HCT116 (cell line): Measurements from ENCODE around the gene SOS1. TPM values are rescaled to one million over a fixed set of nuclear protein-coding genes. Genes with fewer than 3 reads are reported as not detected.
"Not testable (repeated sequence)": the region's sequence is repeated elsewhere in the genome, so short reads cannot be mapped to it uniquely, and the experiment has no call there.

Experiments used
- ATAC-seq: fragments of 200-7000 bp; cut with Tn5 transposase; 2 replicates; pipeline ENCODE4 v1.9.1; 2020; ENCODE audit warnings: mild to moderate bottlenecking, moderate library complexity
- BruUV-seq: library from RNA; stranded (reverse); fragments of 400-500 nt; replicated peaks from 2 replicates; lab custom pipeline; 2021; lab: Mats Ljungman, UMichigan
- CTCF ChIA-PET: fragments of 300-600 bp; sonication (Branson Sonifier 250); formaldehyde crosslinking; loops from one replicate; lab custom pipeline; 2021; ENCODE audit warnings: antibody characterized with exemption; lab: Charles Lee
- POLR2A ChIA-PET: fragments of 300-600, 350-600 bp; sonication (Branson Sonifier 250); formaldehyde crosslinking; loops from one replicate; lab custom pipeline; 2021; ENCODE audit warnings: antibody characterized with exemption; lab: Charles Lee
- RAD21 ChIA-PET, 2 experiments: fragments of 300-600 bp; sonication (Branson Sonifier 250); formaldehyde crosslinking; loops; one replicate each; lab custom pipeline; 2023; ENCODE audit warnings: low total read pairs in 2 of 2; ENCODE audit not compliant: uncharacterized antibody in 2 of 2, unreplicated experiment in 2 of 2, low non-redundant PET in 1 of 2; lab: Charles Lee
- DNase-seq: peaks from one replicate; pipeline ENCODE4 v3.0.0-alpha.2; 2010; ENCODE audit warnings: low read depth, low spot score
- H2AFZ ChIP-seq: fragments of 200-600 bp; shearing (Covaris generic), sonication (generic); 2 replicates; pipeline ENCODE4 v1.6.1; 2017; ENCODE audit warnings: low read depth, mixed run types, mixed read lengths, antibody characterized with exemption, low read length; ENCODE audit not compliant: poor library complexity, severe bottlenecking
- H3K27ac ChIP-seq: 2 replicates; pipeline ENCODE4 v1.5.1; 2012; ENCODE audit warnings: low read depth, low read length
- H3K27me3 ChIP-seq: fragments of 200-600 bp; sonication (generic); 2 replicates; pipeline ENCODE4 v1.6.1; 2016; ENCODE audit warnings: mixed run types, low read length, mixed read lengths; ENCODE audit not compliant: insufficient read depth
- H3K36me3 ChIP-seq, 2 experiments: fragments of 200-500 bp in 1 of 2; fragments of 200-600 bp in 1 of 2; sonication (Bioruptor generic) in 1 of 2; sonication (generic) in 1 of 2; 2 replicates each; pipeline versions ENCODE4 v1.5.1 to v1.6.1; 2014 to 2016; ENCODE audit warnings: low read length in 2 of 2, inconsistent platforms in 1 of 2, mixed read lengths in 1 of 2, mixed run types in 1 of 2; ENCODE audit not compliant: insufficient read depth in 2 of 2, control insufficient read depth in 1 of 2
- H3K4me1 ChIP-seq, 2 experiments: fragments of 200-600 bp in 1 of 2; sonication (generic) in 1 of 2; 2 replicates each; pipeline versions ENCODE4 v1.5.1 to v1.6.1; 2012 to 2017; ENCODE audit warnings: low read length in 2 of 2, inconsistent platforms in 1 of 2, mild to moderate bottlenecking in 1 of 2, mixed read lengths in 1 of 2, mixed run types in 1 of 2, moderate library complexity in 1 of 2; ENCODE audit not compliant: insufficient read depth in 2 of 2, control insufficient read depth in 1 of 2
- H3K4me2 ChIP-seq: fragments of 200-600 bp; sonication (generic); 2 replicates; pipeline ENCODE4 v1.6.1; 2017; ENCODE audit warnings: mixed run types, low read length, mixed read lengths
- H3K4me3 ChIP-seq, 2 experiments: fragments of 200-600 bp in 1 of 2; sonication (generic) in 1 of 2; replicated peaks in 1 of 2; 2 replicates each; pipeline ENCODE4 v1.5.1; 2011 to 2016; ENCODE audit warnings: low read length in 2 of 2, control low read depth in 1 of 2, low read depth in 1 of 2, mild to moderate bottlenecking in 1 of 2, mixed read lengths in 1 of 2, mixed run types in 1 of 2
- H3K79me2 ChIP-seq: fragments of 200-600 bp; sonication (generic); 2 replicates; pipeline ENCODE4 v1.6.1; 2017; ENCODE audit warnings: mild to moderate bottlenecking, mixed run types, low read length, moderate library complexity, mixed read lengths; ENCODE audit not compliant: insufficient read depth
- H3K9ac ChIP-seq: fragments of 200-600 bp; sonication (generic); 2 replicates; pipeline ENCODE4 v1.6.1; 2016; ENCODE audit warnings: low read length, mixed read lengths
- H3K9me2 ChIP-seq: fragments of 200-600 bp; sonication (generic), shearing (Covaris generic); 2 replicates; pipeline ENCODE4 v1.6.1; 2017; ENCODE audit warnings: mixed run types, mild to moderate bottlenecking, moderate library complexity; ENCODE audit not compliant: insufficient read depth
- H3K9me3 ChIP-seq, 2 experiments: fragments of 200-500 bp in 1 of 2; fragments of 200-600 bp in 1 of 2; sonication (Bioruptor generic) in 1 of 2; sonication (generic) in 1 of 2; 2 replicates each; pipeline ENCODE4 v1.6.1; 2014 to 2017; ENCODE audit warnings: low read length in 2 of 2, mixed read lengths in 2 of 2, inconsistent platforms in 1 of 2, low read depth in 1 of 2, mild to moderate bottlenecking in 1 of 2, mixed run types in 1 of 2, moderate library complexity in 1 of 2; ENCODE audit not compliant: control insufficient read depth in 1 of 2, insufficient read depth in 1 of 2
- H4K20me1 ChIP-seq: fragments of 200-600 bp; sonication (generic), shearing (Covaris generic); 2 replicates; pipeline ENCODE4 v1.6.1; 2017; ENCODE audit warnings: mixed run types, mild to moderate bottlenecking, moderate library complexity; ENCODE audit not compliant: insufficient read depth
- ATF3 ChIP-seq: IDR thresholded peaks from 2 replicates; pipeline ENCODE4 v1.6.1; 2012
- CTCF ChIP-seq, 3 experiments: fragments of 200-600 bp in 1 of 3; sonication (generic) in 1 of 3; IDR thresholded peaks in 2 of 3; conservative IDR thresholded peaks in 1 of 3; 2 replicates each; pipeline ENCODE4 v1.5.1; 2012 to 2017; ENCODE audit warnings: low read depth in 2 of 3, low read length in 2 of 3, antibody characterized with exemption in 1 of 3, borderline replicate concordance in 1 of 3, control low read depth in 1 of 3, mild to moderate bottlenecking in 1 of 3, mixed read lengths in 1 of 3, mixed run types in 1 of 3, moderate library complexity in 1 of 3; ENCODE audit not compliant: insufficient read depth in 1 of 3
- EGR1 ChIP-seq: IDR thresholded peaks from 2 replicates; pipeline ENCODE4 v1.6.1; 2012; ENCODE audit warnings: low read depth
- EZH2phosphoT487 ChIP-seq: fragments of 200-600 bp; IDR thresholded peaks from 2 replicates; pipeline ENCODE4 v1.6.1; 2018; ENCODE audit warnings: antibody characterized with exemption, borderline replicate concordance
- POLR2A ChIP-seq: IDR thresholded peaks from 2 replicates; pipeline ENCODE4 v1.7.0; 2011; ENCODE audit warnings: borderline replicate concordance; ENCODE audit not compliant: insufficient read depth, insufficient read length; ENCODE audit errors: extremely low read depth
- RAD21 ChIP-seq: IDR thresholded peaks from 2 replicates; pipeline ENCODE4 v1.6.1; 2012; ENCODE audit warnings: low read depth, mild to moderate bottlenecking
- ZFX ChIP-seq: fragments of 450-650 bp; IDR thresholded peaks from 2 replicates; pipeline ENCODE4 v1.6.1; 2017
- intact Hi-C: fragments of 100-400 bp; cut with micrococcal nuclease; formaldehyde crosslinking; loops from 2 replicates; pipeline ENCODE4 v1.10.0; 2022
- total RNA-seq: library from RNA; stranded (reverse); gene quantifications from one replicate; pipeline ENCODE4 v1.2.1, GENCODE V29; 2021; ENCODE audit not compliant: unreplicated experiment

The SOS1 gene
- total RNA-seq, 1 experiment from 2014 or later, result 19.4 TPM

DNA sequence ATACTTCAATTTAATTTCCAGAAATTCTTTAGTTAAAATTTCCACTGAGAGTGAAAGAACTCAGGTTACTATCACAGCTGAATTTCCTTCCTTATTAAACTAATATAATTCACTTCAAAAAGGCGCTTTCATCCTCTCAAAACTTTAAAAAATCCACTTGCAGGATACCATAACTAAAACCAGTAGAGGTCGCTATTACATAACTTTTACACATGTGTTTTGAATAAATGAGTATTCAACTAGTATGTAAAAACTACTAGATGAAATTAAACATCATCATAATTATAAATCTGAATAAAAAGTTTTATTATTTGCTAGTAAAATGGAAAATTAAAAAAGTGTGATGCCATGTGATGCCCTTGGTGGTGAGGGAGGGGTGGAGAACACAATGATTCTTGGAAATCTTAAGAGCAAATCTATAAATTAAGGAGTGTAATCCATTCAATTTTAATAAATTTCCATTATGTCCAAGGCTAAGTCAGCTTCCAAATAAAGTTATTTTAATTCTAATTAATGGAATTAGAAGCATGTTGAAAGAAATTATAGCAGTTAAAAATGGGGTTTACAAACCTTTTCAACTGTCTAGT, 61.4 kb downstream of the SOS1 start:
- no TSS peak for BruUV-seq
- ChIA-PET RAD21 (no interaction called here), POLR2A (no interaction called here), CTCF (interaction anchor here (0.7 to 10.4 kb wide), 3 partner anchors 166 to 671 kb away, joined by 3 to 141 read pairs (median 3); no protein-coding TSS in a partner anchor)
- Histone ChIP-seq H3K9ac (no peak overlapping the region), H3K4me1 (no peaks in the 10 kb centered on the region), H3K27me3 (no peaks in the 10 kb centered on the region), H3K4me2 (no peak overlapping the region), H3K36me3 (no peaks in the 10 kb centered on the region), H3K9me2 (no peaks in the 10 kb centered on the region), H3K4me3 (no peak overlapping the region), H3K27ac (no peak overlapping the region), H3K9me3 (no peaks in the 10 kb centered on the region), H4K20me1 (no peaks in the 10 kb centered on the region), H2AFZ (no peak overlapping the region), H3K79me2 (no peaks in the 10 kb centered on the region)
- ATAC-seq (no peak), DNase-seq (peak; percentile 18)
- TF ChIP-seq EZH2phosphoT487 (no peak), RAD21 (peak; percentile 83), EGR1 (no peak), CTCF (IDR thresholded peaks at IDR 0.05 in 2 of 3, conservative IDR thresholded peaks at IDR 0.05 in 1 of 3; ENCODE audit: borderline replicate concordance in 1 of 3, insufficient read depth in 1 of 3, low read depth in 2 of 3, low read length in 2 of 3) (peak; percentile 43 to 78 (median 76); a peak in 5 of 6 replicates)
- intact Hi-C loops, result loop anchor here (1.0 kb wide), 1 partner anchor 169 kb away; no protein-coding TSS in a partner anchor

DNA sequence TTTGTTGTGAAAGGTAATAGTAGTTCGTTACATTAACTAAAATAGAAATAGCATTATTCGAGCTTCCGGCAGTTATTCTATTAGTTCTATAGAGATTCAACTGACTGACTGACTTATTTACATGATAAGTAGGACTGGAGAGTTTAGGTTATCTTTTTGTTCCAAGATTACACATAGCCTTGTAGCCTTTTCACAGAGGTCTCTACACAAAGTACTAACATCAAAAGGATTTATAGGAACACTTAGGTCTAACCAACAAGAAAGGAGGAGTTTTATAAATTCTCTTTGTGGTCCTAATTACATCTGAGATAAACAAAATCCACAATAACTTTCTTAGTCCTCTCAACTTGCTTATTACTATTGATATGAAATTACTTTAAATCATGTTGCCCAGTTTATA, 62.8 kb downstream of the SOS1 start:
- H3K27ac ChIP-seq, result no peak overlapping the region
- no TSS peak for BruUV-seq
- TF ChIP-seq ZFX, result no peak
- no peak for TF ChIP-seq POLR2A
- no peak for TF ChIP-seq ATF3
- TF ChIP-seq, all 23 proteins: peak for 0
- intact Hi-C loops, result no loop called here
- H3K9me2 ChIP-seq, result no peaks in the 10 kb centered on the region
- H3K27me3 ChIP-seq, result no peaks in the 10 kb centered on the region
- ChIA-PET RAD21 (no interaction called here), CTCF (interaction anchor here (10.4 kb wide), 1 partner anchor 172 kb away, joined by 141 read pairs; no protein-coding TSS in a partner anchor), POLR2A (no interaction called here)
- no peaks in the 10 kb centered on the region for H4K20me1 ChIP-seq
- H3K79me2 ChIP-seq, result no peaks in the 10 kb centered on the region
- H3K4me2 ChIP-seq, result no peak overlapping the region
- DNase-seq (no peak), ATAC-seq (no peak)
- H3K36me3 ChIP-seq, result no peaks in the 10 kb centered on the region
- H2AFZ ChIP-seq, result no peak overlapping the region
- no peak overlapping the region for H3K4me3 ChIP-seq
- H3K9me3 ChIP-seq, result no peaks in the 10 kb centered on the region
- no peak overlapping the region for H3K9ac ChIP-seq
- H3K4me1 ChIP-seq, result no peaks in the 10 kb centered on the region

DNA sequence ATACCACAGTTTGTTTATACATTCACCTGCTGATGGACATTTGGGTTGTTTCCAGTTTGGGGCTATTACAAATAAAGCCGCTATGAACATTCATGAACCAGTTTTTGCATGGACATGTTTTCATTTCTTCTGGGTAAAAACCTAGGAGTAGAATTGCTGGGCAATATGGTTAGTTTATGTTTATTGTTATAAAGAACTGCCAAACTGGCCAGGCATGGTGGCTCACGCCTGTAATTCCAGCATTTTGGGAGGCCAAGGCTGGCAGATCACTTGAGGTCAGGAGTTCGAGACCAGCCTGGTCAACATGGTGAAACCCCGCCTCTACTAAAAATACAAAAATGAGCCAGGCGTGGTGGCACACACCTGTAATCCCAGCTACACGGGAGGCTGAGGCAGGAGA, 68.2 kb downstream of the SOS1 start:
- H3K9me2 ChIP-seq, H3K4me1 ChIP-seq, RAD21 ChIA-PET, H3K27ac ChIP-seq, H3K79me2 ChIP-seq, CTCF ChIA-PET, H3K36me3 ChIP-seq, BruUV-seq, H3K9ac ChIP-seq, H3K4me3 ChIP-seq, H3K4me2 ChIP-seq, POLR2A ChIA-PET, H3K27me3 ChIP-seq, H2AFZ ChIP-seq, DNase-seq, intact Hi-C loops, H4K20me1 ChIP-seq, H3K9me3 ChIP-seq, ATAC-seq: not testable (repeated sequence)
